Mononuclear cell (primary cell): ENCODE measurements around the gene ASMTL. TPM values are rescaled to one million over a fixed set of nuclear protein-coding genes. Genes with fewer than 3 reads are reported as not detected.

Experiments
- H3K27me3 ChIP-seq: 2 replicates; pipeline ENCODE4 v1.6.0; 2011; ENCODE audit warnings: low read length, control low read depth; ENCODE audit not compliant: insufficient read depth
- H3K4me1 ChIP-seq: 2 replicates; pipeline ENCODE4 v1.5.1; 2011; ENCODE audit warnings: mild to moderate bottlenecking, low read length, control low read depth; ENCODE audit not compliant: insufficient read depth
- H3K4me3 ChIP-seq: 2 replicates; pipeline ENCODE4 v1.5.1; 2011; ENCODE audit warnings: mild to moderate bottlenecking, low read length, moderate library complexity
- H3K9me3 ChIP-seq: 2 replicates; pipeline ENCODE4 v1.5.1; 2011; ENCODE audit warnings: low read depth, mild to moderate bottlenecking, control low read depth, low read length
- total RNA-seq: library from RNA; depleted of rRNA; stranded (reverse); fragments of >200 nt; gene quantifications from one replicate; pipeline ENCODE4 v1.2.3, GENCODE V29; 2012

The ASMTL gene
- total RNA-seq, 1 donor = 12.7 TPM

DNA sequence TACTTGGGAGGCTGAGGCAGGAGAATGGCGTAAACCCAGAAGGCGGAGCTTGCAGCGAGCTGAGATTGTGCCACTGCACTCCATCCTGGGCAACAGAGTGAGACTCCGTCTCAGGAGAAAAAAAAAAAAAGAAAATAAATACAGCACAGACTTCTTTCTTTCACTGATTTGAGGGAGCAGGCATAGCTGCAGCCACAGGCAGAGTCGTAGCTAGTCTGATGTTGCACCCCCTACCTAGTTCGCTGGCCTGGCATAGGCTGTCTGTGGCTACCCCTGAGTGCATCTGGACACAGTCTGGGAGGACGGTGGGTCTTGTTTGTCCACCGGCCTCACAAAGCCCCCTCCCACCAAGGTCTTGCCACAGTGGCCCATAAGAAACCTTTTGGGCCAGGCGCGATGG lies 94.7 kb downstream of the ASMTL start:
- no peak overlapping the region for H3K4me3 ChIP-seq
- H3K4me1 ChIP-seq = no peaks in the 10 kb centered on the region
- H3K9me3 ChIP-seq = no peaks in the 10 kb centered on the region
- H3K27me3 ChIP-seq = no peaks in the 10 kb centered on the region

DNA sequence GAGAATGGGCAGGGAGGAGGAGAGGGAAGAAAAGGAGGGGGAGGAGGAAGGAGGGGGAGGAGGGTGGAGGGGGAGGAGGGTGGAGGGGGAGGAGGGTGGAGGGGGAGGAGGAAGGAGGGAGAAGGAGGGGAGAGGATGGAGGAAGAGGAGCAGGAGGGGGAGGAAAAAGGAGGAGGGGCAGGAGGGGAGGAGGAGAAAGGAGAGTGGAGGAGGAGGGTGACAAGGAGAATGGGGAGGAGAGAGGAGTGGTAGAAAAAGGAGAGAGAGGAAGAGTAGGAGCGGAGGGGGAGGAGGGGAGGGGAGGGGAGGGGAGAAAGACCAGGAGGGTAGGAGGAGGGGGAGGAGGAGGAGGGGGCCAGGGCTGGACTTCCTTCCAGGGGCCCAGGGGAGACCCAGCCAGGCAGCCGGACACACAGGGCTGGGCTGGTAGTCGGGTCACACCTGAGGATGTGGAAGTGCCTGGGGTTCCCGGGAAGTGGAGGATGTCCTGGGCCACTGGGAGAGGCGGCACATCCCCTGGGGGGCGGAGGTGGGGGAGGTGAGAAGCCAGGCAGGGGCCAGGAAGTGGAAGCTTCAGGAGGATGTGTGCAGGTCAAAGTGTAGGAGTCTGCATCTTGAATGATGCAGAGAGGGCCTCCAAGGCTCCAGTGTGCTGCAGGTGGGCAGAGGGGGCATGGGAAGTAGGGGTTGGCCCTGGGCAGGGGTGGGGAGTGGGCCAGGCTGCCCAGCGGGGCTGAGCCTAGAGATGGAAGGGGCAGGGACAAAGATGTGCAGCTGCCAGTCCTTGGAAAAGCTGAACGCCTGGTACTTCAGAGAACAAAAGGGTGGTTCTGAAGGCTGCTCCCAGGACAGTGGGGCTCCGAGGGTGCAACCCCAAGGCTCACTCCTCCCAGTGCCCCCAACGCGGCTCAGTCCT lies 97.3 kb downstream of the ASMTL start:
- Histone ChIP-seq H3K4me1 (no peaks in the 10 kb centered on the region), H3K4me3 (no peak overlapping the region), H3K9me3 (no peaks in the 10 kb centered on the region), H3K27me3 (no peaks in the 10 kb centered on the region)

- Histone ChIP-seq H3K4me1 (no peaks in the 10 kb centered on the region), H3K27me3 (no peaks in the 10 kb centered on the region), H3K9me3 (no peaks in the 10 kb centered on the region), H3K4me3 (no peak overlapping the region)
These were observed 98.4 kb downstream of the ASMTL start for GRCh38 chrX:1354036-1355019.

Other genes with a start within 250 kb of the ASMTL start
- gene CRLF2, start 240.3 kb downstream of the ASMTL start, total RNA-seq = 0.42 TPM
- 37.8 TPM for gene CSF2RA, start 184.1 kb downstream of the ASMTL start, total RNA-seq
- gene IL3RA, start 116.1 kb downstream of the ASMTL start, total RNA-seq = 13.2 TPM
- 315 TPM for gene SLC25A6, start 60.8 kb downstream of the ASMTL start, total RNA-seq
- gene P2RY8, start 84.3 kb upstream of the ASMTL start, total RNA-seq = 75.1 TPM
- 73.0 TPM for gene AKAP17A, start 138.7 kb upstream of the ASMTL start, total RNA-seq
- gene ASMT, start 162.2 kb upstream of the ASMTL start, total RNA-seq = 0.73 TPM